ENCODE data around the gene PTPRK. TPM values are rescaled to one million over a fixed set of nuclear protein-coding genes. Genes with fewer than 3 reads are reported as not detected.
A peak's percentile ranks its signal among the peaks of the same experiment; 100 is the strongest.

The PTPRK gene
- total and polyA plus RNA-seq, 2 donors (not counting 1 experiment from before 2014, with no cell fraction given), result 19.4 to 75.5 TPM

GRCh38 chr6:128062882-128063603, 457.4 kb downstream of the PTPRK start:
- DNase-seq (ENCODE audit: low read depth in 2 of 2), result peak in 1 of 2 donors; percentile 50

GRCh38 chr6:128057946-128058345, 462.5 kb downstream of the PTPRK start:
- no peaks in the 10 kb centered on the region for H3K27me3 ChIP-seq (ENCODE audit: control insufficient read depth, insufficient read depth, low read length)
- no peaks in the 10 kb centered on the region for H4K20me1 ChIP-seq (ENCODE audit: control insufficient read depth, extremely low read depth, insufficient read depth, low read length)
- H3K27ac ChIP-seq (ENCODE audit: insufficient read depth, low read length), result no peak overlapping the region
- no peak overlapping the region for H2AFZ ChIP-seq (ENCODE audit: low read length)
- DNase-seq (ENCODE audit: low read depth in 2 of 2), result peak; percentile 7 to 47
- no peak overlapping the region for H3K4me3 ChIP-seq (replicated peaks in 1 of 4; ENCODE audit: control extremely low read depth in 1 of 4, insufficient read depth in 1 of 4, low read depth in 3 of 4, low read length in 4 of 4)
- TF ChIP-seq EZH2 (IDR thresholded peaks at IDR 0.05; ENCODE audit: low read length, missing control alignments) (no peak), CTCF (conservative IDR thresholded peaks at IDR 0.05 in 1 of 2, IDR thresholded peaks at IDR 0.05 in 1 of 2; ENCODE audit: low read depth in 1 of 2, low read length in 2 of 2) (no peak)
- no peak overlapping the region for H3K4me2 ChIP-seq (ENCODE audit: extremely low read depth, insufficient read depth, low read length)
- no peaks in the 10 kb centered on the region for H3K36me3 ChIP-seq (ENCODE audit: control insufficient read depth, insufficient read depth, low read length)
- H3K9me3 ChIP-seq (ENCODE audit: control insufficient read depth, insufficient read depth, low read depth, low read length), result no peaks in the 10 kb centered on the region
- H3K9ac ChIP-seq (ENCODE audit: insufficient read depth, low read length), result no peak overlapping the region
- no peaks in the 10 kb centered on the region for H3K4me1 ChIP-seq (ENCODE audit: control insufficient read depth, extremely low read depth, insufficient read depth, low read length)
- no peaks in the 10 kb centered on the region for H3K79me2 ChIP-seq (ENCODE audit: control insufficient read depth, insufficient read depth, low read length)

More at GRCh38 chr6:128062882-128063603, 457.4 kb downstream of the PTPRK start:
- H2AFZ ChIP-seq (ENCODE audit: low read length), result no peak overlapping the region
- no peaks in the 10 kb centered on the region for H4K20me1 ChIP-seq (ENCODE audit: control insufficient read depth, extremely low read depth, insufficient read depth, low read length)
- H3K27me3 ChIP-seq (ENCODE audit: control insufficient read depth, insufficient read depth, low read length), result no peaks in the 10 kb centered on the region
- H3K4me2 ChIP-seq (ENCODE audit: extremely low read depth, insufficient read depth, low read length), result no peak overlapping the region
- no peak overlapping the region for H3K9ac ChIP-seq (ENCODE audit: insufficient read depth, low read length)
- TF ChIP-seq EZH2 (IDR thresholded peaks at IDR 0.05; ENCODE audit: low read length, missing control alignments) (no peak), CTCF (conservative IDR thresholded peaks at IDR 0.05 in 1 of 2, IDR thresholded peaks at IDR 0.05 in 1 of 2; ENCODE audit: low read depth in 1 of 2, low read length in 2 of 2) (no peak)
- H3K79me2 ChIP-seq (ENCODE audit: control insufficient read depth, insufficient read depth, low read length), result no peaks in the 10 kb centered on the region
- no peaks in the 10 kb centered on the region for H3K4me1 ChIP-seq (ENCODE audit: control insufficient read depth, extremely low read depth, insufficient read depth, low read length)
- peaks cover 4% of the 10 kb centered on the region for H3K36me3 ChIP-seq (ENCODE audit: control insufficient read depth, insufficient read depth, low read length)
- no peak overlapping the region for H3K4me3 ChIP-seq (replicated peaks in 1 of 4; ENCODE audit: control extremely low read depth in 1 of 4, insufficient read depth in 1 of 4, low read depth in 3 of 4, low read length in 4 of 4)
- no peak overlapping the region for H3K27ac ChIP-seq (ENCODE audit: insufficient read depth, low read length)
- no peaks in the 10 kb centered on the region for H3K9me3 ChIP-seq (ENCODE audit: control insufficient read depth, insufficient read depth, low read depth, low read length)

- no peak for TF ChIP-seq EZH2 (IDR thresholded peaks at IDR 0.05; ENCODE audit: low read length, missing control alignments)
- TF ChIP-seq CTCF (conservative IDR thresholded peaks at IDR 0.05 in 1 of 2, IDR thresholded peaks at IDR 0.05 in 1 of 2; ENCODE audit: low read depth in 1 of 2, low read length in 2 of 2), result no peak
- Histone ChIP-seq H3K9ac (ENCODE audit: insufficient read depth, low read length) (no peak overlapping the region), H3K4me2 (ENCODE audit: extremely low read depth, insufficient read depth, low read length) (no peak overlapping the region), H3K27me3 (ENCODE audit: control insufficient read depth, insufficient read depth, low read length) (no peaks in the 10 kb centered on the region), H3K36me3 (ENCODE audit: control insufficient read depth, insufficient read depth, low read length) (no peaks in the 10 kb centered on the region), H3K9me3 (ENCODE audit: control insufficient read depth, insufficient read depth, low read depth, low read length) (no peaks in the 10 kb centered on the region), H3K4me3 (replicated peaks in 1 of 4; ENCODE audit: control extremely low read depth in 1 of 4, insufficient read depth in 1 of 4, low read depth in 3 of 4, low read length in 4 of 4) (no peak overlapping the region), H4K20me1 (ENCODE audit: control insufficient read depth, extremely low read depth, insufficient read depth, low read length) (no peaks in the 10 kb centered on the region), H3K27ac (ENCODE audit: insufficient read depth, low read length) (no peak overlapping the region), H3K4me1 (ENCODE audit: control insufficient read depth, extremely low read depth, insufficient read depth, low read length) (no peaks in the 10 kb centered on the region), H2AFZ (ENCODE audit: low read length) (no peak overlapping the region), H3K79me2 (ENCODE audit: control insufficient read depth, insufficient read depth, low read length) (no peaks in the 10 kb centered on the region)
- no peak for DNase-seq (ENCODE audit: low read depth in 2 of 2)
Measured at GRCh38 chr6:128057541-128057940, 462.9 kb downstream of the PTPRK start.

Measured in fibroblast of lung (primary cell).